PC-9 (cell line): Measurements from ENCODE around the gene TGDS. TPM values are rescaled to one million over a fixed set of nuclear protein-coding genes. Genes with fewer than 3 reads are reported as not detected.

Experiments used
- BruUV-seq: library from RNA; stranded (reverse); fragments of 400-500 nt; replicated peaks from 2 replicates; lab custom pipeline; 2021; lab: Mats Ljungman, UMichigan
- CTCF ChIA-PET: fragments of 300-600 bp; sonication (Branson Sonifier 250); formaldehyde crosslinking; loops from one replicate; lab custom pipeline; 2022; ENCODE audit warnings: antibody characterized with exemption; lab: Charles Lee
- POLR2A ChIA-PET: fragments of 300-600 bp; sonication (Branson Sonifier 250); formaldehyde crosslinking; loops from one replicate; lab custom pipeline; 2022; ENCODE audit warnings: antibody characterized with exemption; ENCODE audit not compliant: unreplicated experiment; lab: Charles Lee
- DNase-seq, 2 experiments: peaks; one replicate each; pipeline versions ENCODE4 v3.0.0 to v3.0.0-alpha.2; 2015 to 2022; ENCODE audit warnings: mixed read lengths in 1 of 2
- H2AFZ ChIP-seq: fragments of 200-600 bp; sonication (generic); 2 replicates; pipeline ENCODE4 v1.8.1; 2017; ENCODE audit warnings: antibody characterized with exemption
- H3F3A ChIP-seq: fragments of 200-600 bp; sonication (generic); 2 replicates; pipeline ENCODE4 v1.8.1; 2017; ENCODE audit warnings: antibody characterized with exemption, mild to moderate bottlenecking, low read depth; ENCODE audit not compliant: insufficient read depth
- H3K27ac ChIP-seq: fragments of 200-600 bp; sonication (generic); 2 replicates; pipeline ENCODE4 v1.6.1; 2016; ENCODE audit warnings: mixed run types
- H3K27me3 ChIP-seq: fragments of 200-600 bp; sonication (generic); 2 replicates; pipeline ENCODE4 v1.6.1; 2016; ENCODE audit warnings: low read depth, mixed run types; ENCODE audit not compliant: insufficient read depth
- H3K36me3 ChIP-seq: fragments of 200-600 bp; sonication (generic); 2 replicates; pipeline ENCODE4 v1.6.1; 2016; ENCODE audit warnings: low read depth, mixed run types
- H3K4me1 ChIP-seq: fragments of 200-600 bp; sonication (generic); replicated peaks from 2 replicates; pipeline ENCODE4 v1.6.1; 2016; ENCODE audit warnings: mixed run types; ENCODE audit not compliant: insufficient read depth
- H3K4me2 ChIP-seq: fragments of 200-600 bp; sonication (generic); 2 replicates; pipeline ENCODE4 v1.6.1; 2017; ENCODE audit warnings: mixed run types
- H3K4me3 ChIP-seq: fragments of 200-600 bp; sonication (generic); 2 replicates; pipeline ENCODE4 v1.6.1; 2016; ENCODE audit warnings: mixed run types
- H3K79me2 ChIP-seq: fragments of 200-600 bp; sonication (generic); 2 replicates; pipeline ENCODE4 v1.6.1; 2017; ENCODE audit warnings: low read depth, mixed run types
- H3K9me2 ChIP-seq: fragments of 200-600 bp; sonication (generic); 2 replicates; pipeline ENCODE4 v1.8.1; 2017; ENCODE audit warnings: mild to moderate bottlenecking; ENCODE audit not compliant: insufficient read depth
- H3K9me3 ChIP-seq: fragments of 200-600 bp; sonication (generic); 2 replicates; pipeline ENCODE4 v1.8.1; 2016; ENCODE audit warnings: low read depth; ENCODE audit not compliant: insufficient read depth
- H4K20me1 ChIP-seq: fragments of 200-600 bp; sonication (generic); 2 replicates; pipeline ENCODE4 v1.8.1; 2017; ENCODE audit not compliant: insufficient read depth
- EZH2 ChIP-seq: fragments of 200-600 bp; sonication (generic); IDR thresholded peaks from 2 replicates; pipeline ENCODE4 v1.8.0; 2017; ENCODE audit warnings: antibody characterized with exemption, low read depth
- intact Hi-C: fragments of 100-400 bp; cut with micrococcal nuclease; formaldehyde crosslinking; loops from one replicate; pipeline ENCODE4 v1.10.0; 2022; ENCODE audit not compliant: unreplicated experiment
- total RNA-seq: library from RNA; stranded (reverse); gene quantifications from 2 replicates; pipeline ENCODE4 v1.2.3, GENCODE V29; 2021
- TF ChIP-seq, protein P1 (sequence below): fragments of 200-600 bp; sonication (generic); conservative IDR thresholded peaks from 2 replicates; pipeline ENCODE4 v1.6.1; 2017; ENCODE audit warnings: mixed run types, antibody characterized with exemption, mild to moderate bottlenecking, moderate library complexity

The TGDS gene
- total RNA-seq, 1 experiment from 2014 or later, result 6.2 TPM

DNA sequence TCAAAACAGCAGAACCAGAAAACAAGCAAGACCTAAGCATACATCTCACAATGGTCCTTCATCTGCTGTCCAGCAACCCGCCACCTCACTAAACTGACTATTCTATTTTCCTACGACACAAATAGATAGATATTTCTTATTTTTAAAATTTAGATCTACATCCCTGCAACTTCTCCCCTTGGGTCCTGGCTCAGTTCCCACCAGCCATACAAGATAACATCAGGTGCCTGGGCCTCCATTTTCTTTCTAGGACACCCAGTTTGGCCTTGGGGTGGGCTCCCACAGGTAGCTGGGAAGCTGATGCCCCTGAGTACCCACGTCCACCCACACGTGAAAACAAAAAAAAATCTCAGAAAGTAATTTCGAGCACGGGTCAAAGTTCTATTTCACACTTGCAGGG, 47.6 kb downstream of the TGDS start:
- Histone ChIP-seq H3K9me3 (no peaks in the 10 kb centered on the region), H4K20me1 (no peaks in the 10 kb centered on the region), H3K4me1 (peaks cover 22% of the 10 kb centered on the region), H3K79me2 (no peaks in the 10 kb centered on the region), H3K27me3 (no peaks in the 10 kb centered on the region), H3K4me2 (peak overlapping the region; percentile 99), H3K9me2 (no peaks in the 10 kb centered on the region), H3F3A (peaks cover 32% of the 10 kb centered on the region), H3K4me3 (peak overlapping the region; percentile 92), H3K27ac (peak overlapping the region; percentile 70), H2AFZ (peak overlapping the region; percentile 98), H3K36me3 (no peaks in the 10 kb centered on the region)
- no peak for TF ChIP-seq EZH2
- TF ChIP-seq, protein P1, sequence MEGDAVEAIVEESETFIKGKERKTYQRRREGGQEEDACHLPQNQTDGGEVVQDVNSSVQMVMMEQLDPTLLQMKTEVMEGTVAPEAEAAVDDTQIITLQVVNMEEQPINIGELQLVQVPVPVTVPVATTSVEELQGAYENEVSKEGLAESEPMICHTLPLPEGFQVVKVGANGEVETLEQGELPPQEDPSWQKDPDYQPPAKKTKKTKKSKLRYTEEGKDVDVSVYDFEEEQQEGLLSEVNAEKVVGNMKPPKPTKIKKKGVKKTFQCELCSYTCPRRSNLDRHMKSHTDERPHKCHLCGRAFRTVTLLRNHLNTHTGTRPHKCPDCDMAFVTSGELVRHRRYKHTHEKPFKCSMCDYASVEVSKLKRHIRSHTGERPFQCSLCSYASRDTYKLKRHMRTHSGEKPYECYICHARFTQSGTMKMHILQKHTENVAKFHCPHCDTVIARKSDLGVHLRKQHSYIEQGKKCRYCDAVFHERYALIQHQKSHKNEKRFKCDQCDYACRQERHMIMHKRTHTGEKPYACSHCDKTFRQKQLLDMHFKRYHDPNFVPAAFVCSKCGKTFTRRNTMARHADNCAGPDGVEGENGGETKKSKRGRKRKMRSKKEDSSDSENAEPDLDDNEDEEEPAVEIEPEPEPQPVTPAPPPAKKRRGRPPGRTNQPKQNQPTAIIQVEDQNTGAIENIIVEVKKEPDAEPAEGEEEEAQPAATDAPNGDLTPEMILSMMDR, result no peak
- ChIA-PET CTCF (no interaction called here), POLR2A (interaction anchor here (0.6 kb wide), 2 partner anchors 200 to 1128 kb away, joined by 3 read pairs; no protein-coding TSS in a partner anchor)
- DNase-seq, result no peak
- BruUV-seq, result no TSS peak
- intact Hi-C loops, result loop anchor here (5.0 kb wide), 1 partner anchor 111 kb away; no protein-coding TSS in a partner anchor

DNA sequence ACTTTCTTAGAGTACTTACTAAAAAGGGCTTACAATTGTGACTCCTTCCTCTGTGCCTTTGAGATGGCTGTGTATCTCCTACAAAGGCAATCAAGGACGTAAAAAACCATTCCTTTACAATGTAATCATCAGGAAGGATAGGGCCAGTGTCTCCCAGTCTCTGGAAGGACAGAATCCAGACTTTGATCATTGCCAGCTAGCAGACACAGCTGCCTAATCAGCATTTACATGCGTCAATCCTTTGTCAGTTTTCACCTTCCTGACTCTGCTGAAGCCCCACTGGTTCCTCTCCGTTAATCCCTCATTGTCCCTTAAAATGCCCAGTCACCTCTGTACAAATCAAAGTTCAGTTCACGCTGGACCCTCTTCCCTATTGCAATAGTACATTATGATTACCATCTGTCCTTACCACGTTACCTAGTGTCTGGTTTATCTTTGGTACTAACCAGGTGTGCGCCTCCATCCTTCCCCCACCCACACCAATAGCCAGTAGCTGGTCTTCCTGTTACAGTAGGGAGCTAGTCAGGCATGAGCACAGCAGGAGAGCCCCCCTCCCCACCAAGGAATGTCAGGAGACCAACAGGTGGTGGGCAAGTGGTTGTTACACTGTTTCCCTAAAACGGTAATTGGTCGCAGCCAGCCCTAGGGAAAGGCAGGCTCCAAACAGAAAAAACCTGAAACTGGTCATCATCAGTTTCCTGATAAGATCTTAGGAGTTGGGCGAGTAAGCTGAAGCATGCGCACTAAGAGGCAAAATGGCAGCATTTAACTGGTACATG, 49.7 kb downstream of the TGDS start:
- Histone ChIP-seq H4K20me1 (no peaks in the 10 kb centered on the region), H3K27ac (no peak overlapping the region), H3K27me3 (no peaks in the 10 kb centered on the region), H3K4me1 (peaks cover 18% of the 10 kb centered on the region), H3K4me2 (no peak overlapping the region), H3K9me2 (no peaks in the 10 kb centered on the region), H3K36me3 (no peaks in the 10 kb centered on the region), H2AFZ (no peak overlapping the region), H3K9me3 (no peaks in the 10 kb centered on the region), H3F3A (peaks cover 32% of the 10 kb centered on the region), H3K79me2 (no peaks in the 10 kb centered on the region), H3K4me3 (no peak overlapping the region)
- DNase-seq, result no peak
- intact Hi-C loops, result loop anchor here (5.0 kb wide), 1 partner anchor 109 kb away; no protein-coding TSS in a partner anchor
- ChIA-PET POLR2A (no interaction called here), CTCF (no interaction called here)
- no peak for TF ChIP-seq EZH2
- TF ChIP-seq, protein P1, result no peak
- BruUV-seq, result no TSS peak

DNA sequence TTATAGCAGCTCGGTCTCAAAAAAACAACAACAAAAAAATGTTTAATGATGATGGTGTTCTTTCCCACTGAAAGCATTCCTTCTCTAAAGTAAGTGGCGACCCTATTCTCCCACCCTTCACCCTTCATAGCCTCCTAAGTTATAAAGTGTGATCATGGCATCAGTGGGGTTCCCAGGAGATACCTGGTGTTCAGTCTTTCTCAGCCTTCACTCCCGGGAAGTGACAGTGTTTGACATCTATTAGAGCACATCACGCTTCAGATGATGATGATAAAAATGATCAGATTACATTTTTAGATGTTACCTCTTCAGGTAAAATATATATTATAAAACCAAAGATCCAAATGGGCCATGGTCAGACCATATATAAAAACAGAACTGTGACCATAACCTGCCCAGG, 51.0 kb downstream of the TGDS start:
- TF ChIP-seq EZH2, result no peak
- no TSS peak for BruUV-seq
- intact Hi-C loops, result loop anchor here (5.0 kb wide), 1 partner anchor 108 kb away; no protein-coding TSS in a partner anchor
- peaks cover 8% of the 10 kb centered on the region for H3K4me1 ChIP-seq
- no peak overlapping the region for H2AFZ ChIP-seq
- H3K9me3 ChIP-seq, result no peaks in the 10 kb centered on the region
- peaks cover 19% of the 10 kb centered on the region for H3F3A ChIP-seq
- no peak for DNase-seq
- CTCF ChIA-PET, result no interaction called here
- H3K79me2 ChIP-seq, result no peaks in the 10 kb centered on the region
- H4K20me1 ChIP-seq, result no peaks in the 10 kb centered on the region
- POLR2A ChIA-PET, result no interaction called here
- no peak overlapping the region for H3K27ac ChIP-seq
- H3K36me3 ChIP-seq, result no peaks in the 10 kb centered on the region
- no peak overlapping the region for H3K4me3 ChIP-seq
- no peaks in the 10 kb centered on the region for H3K9me2 ChIP-seq
- no peak overlapping the region for H3K4me2 ChIP-seq
- H3K27me3 ChIP-seq, result no peaks in the 10 kb centered on the region
